Right lobe of liver (tissue), 6 donors: Measurements from ENCODE around the gene OR6N2. TPM values are rescaled to one million over a fixed set of nuclear protein-coding genes. Genes with fewer than 3 reads are reported as not detected.

Source experiments
- ATAC-seq, 4 donors: fragments of 200-7000 bp; cut with Tn5 transposase; one replicate each; pipeline ENCODE4 v1.9.1; 2020; ENCODE audit warnings: mild to moderate bottlenecking in 4 of 4, moderate library complexity in 4 of 4
- DNase-seq, 3 donors: peaks; one replicate each; pipeline ENCODE4 v3.0.0-alpha.2; 2020
- H3K27ac ChIP-seq, 3 donors: fragments of 200-600 bp; one replicate each; pipeline ENCODE4 v1.8.0; 2022
- H3K27me3 ChIP-seq, 2 donors: fragments of 200-600 bp; one replicate each; pipeline ENCODE4 v1.8.0; 2022
- H3K36me3 ChIP-seq, 4 donors: fragments of 200-600 bp; sonication (generic) in 1 of 4; one replicate each; pipeline versions ENCODE4 v1.5.1 to v1.8.0; 2017 to 2022; ENCODE audit warnings: control low read depth in 1 of 4
- H3K4me1 ChIP-seq, 4 donors: fragments of 200-600 bp; sonication (generic) in 1 of 4; one replicate each; pipeline versions ENCODE4 v1.5.1 to v1.8.0; 2017 to 2022; ENCODE audit warnings: control low read depth in 1 of 4
- H3K4me3 ChIP-seq, 3 donors: fragments of 200-600 bp; one replicate each; pipeline ENCODE4 v1.8.0; 2022
- H3K9me3 ChIP-seq, 4 donors: fragments of 200-600 bp; sonication (generic) in 1 of 4; one replicate each; pipeline versions ENCODE4 v1.5.1 to v1.8.0; 2017 to 2022; ENCODE audit warnings: control low read depth in 1 of 4
- POLR2A ChIP-seq: fragments of 450-650 bp; IDR thresholded peaks from one replicate; pipeline ENCODE4 v1.6.1; 2017; ENCODE audit warnings: antibody characterized with exemption, mild to moderate bottlenecking
- WGBS: methylation state at CpG from one replicate; pipeline ENCODE4 v1.1.6; 2018; ENCODE audit warnings: low coverage, low lambda C conversion rate; ENCODE audit not compliant: insufficient coverage; ENCODE audit errors: missing lambda C conversion rate; 5-methylcytosine and 5-hydroxymethylcytosine counted together
- intact Hi-C, 2 donors: fragments of 100-400 bp; cut with DNase I; formaldehyde crosslinking; loops; one replicate each; pipeline versions ENCODE4 v1.11.2 to v1.14.1; 2022
- long read RNA-seq: library from polyadenylated mRNA; unstranded; transcript quantifications from one replicate; pipeline ENCODE4 v2.0.0, GENCODE V29; 2019
- total RNA-seq, 6 experiments: library from RNA; depleted of rRNA in 2 of 6; stranded (reverse); fragments of >200 nt in 2 of 6; fragmentation: NEBNext Ultra II Directional in 3 of 6; extraction: Animal tissue kit (Norgen Biotek cat#: 25700) in 3 of 6; gene quantifications; one replicate each; pipeline versions ENCODE4 v1.1.0 to v1.2.4, GENCODE V29; 2016 to 2023
- TF ChIP-seq, protein P1 (sequence below), 4 donors: fragments of 200-600 bp in 3 of 4; fragments of 450-650 bp in 1 of 4; IDR thresholded peaks; one replicate each; pipeline versions ENCODE4 v1.5.1 to v1.8.0; 2016 to 2022; ENCODE audit warnings: antibody characterized with exemption in 4 of 4, mild to moderate bottlenecking in 2 of 4
- donor health status: DM: no; HTN: yes; CAD: no.
- donor health status: DM: no; HTN: no; CAD: no.
- donor health status: DM: no; HTN: no; CAD: no.
- donor health status: DM: no; HTN: yes; CAD: no.
- donor health status: DM: no; HTN: yes; CAD: no.

OR6N2 gene
- not detected for total RNA-seq
- long read RNA-seq: 0 reads

DNA sequence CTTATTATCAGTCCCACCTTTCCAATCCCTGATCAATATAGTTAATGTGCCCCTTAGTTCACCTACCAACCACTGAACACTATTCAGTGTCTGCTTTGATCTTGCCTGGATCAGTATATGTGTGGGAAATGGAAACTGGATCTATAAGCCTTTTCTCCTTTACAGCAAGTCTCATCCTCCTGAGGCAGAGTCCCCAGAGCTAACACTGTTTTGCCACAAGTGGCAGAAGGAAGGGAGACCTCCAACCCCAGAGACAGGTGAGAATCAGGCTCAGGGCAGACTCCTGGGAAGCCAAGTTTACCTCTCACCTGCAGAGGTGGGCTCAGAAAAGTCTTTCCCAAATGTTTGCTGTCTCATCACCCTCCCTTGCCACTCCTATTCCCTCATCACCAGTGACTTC lies at the start of gene OR6N2:
Gene OR6N2, minus strand, starts transcription at position 101 of the 400 bp plus-strand sequence. CDS start 3,569 bp downstream, outside the sequence.
- TF ChIP-seq POLR2A: no peak
- TF ChIP-seq, protein P1, sequence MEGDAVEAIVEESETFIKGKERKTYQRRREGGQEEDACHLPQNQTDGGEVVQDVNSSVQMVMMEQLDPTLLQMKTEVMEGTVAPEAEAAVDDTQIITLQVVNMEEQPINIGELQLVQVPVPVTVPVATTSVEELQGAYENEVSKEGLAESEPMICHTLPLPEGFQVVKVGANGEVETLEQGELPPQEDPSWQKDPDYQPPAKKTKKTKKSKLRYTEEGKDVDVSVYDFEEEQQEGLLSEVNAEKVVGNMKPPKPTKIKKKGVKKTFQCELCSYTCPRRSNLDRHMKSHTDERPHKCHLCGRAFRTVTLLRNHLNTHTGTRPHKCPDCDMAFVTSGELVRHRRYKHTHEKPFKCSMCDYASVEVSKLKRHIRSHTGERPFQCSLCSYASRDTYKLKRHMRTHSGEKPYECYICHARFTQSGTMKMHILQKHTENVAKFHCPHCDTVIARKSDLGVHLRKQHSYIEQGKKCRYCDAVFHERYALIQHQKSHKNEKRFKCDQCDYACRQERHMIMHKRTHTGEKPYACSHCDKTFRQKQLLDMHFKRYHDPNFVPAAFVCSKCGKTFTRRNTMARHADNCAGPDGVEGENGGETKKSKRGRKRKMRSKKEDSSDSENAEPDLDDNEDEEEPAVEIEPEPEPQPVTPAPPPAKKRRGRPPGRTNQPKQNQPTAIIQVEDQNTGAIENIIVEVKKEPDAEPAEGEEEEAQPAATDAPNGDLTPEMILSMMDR (IDR thresholded peaks at IDR 0.05): no peak
- no peak for ATAC-seq
- DNase-seq: no peak
- Histone ChIP-seq H3K36me3 (no peaks in the 10 kb centered on the region), H3K4me1 (no peaks in the 10 kb centered on the region), H3K9me3 (no peaks in the 10 kb centered on the region), H3K27me3 (no peaks in the 10 kb centered on the region), H3K27ac (no peak within 1 kb of the TSS), H3K4me3 (no peak within 1 kb of the TSS)
- intact Hi-C loops: no loop called here

DNA sequence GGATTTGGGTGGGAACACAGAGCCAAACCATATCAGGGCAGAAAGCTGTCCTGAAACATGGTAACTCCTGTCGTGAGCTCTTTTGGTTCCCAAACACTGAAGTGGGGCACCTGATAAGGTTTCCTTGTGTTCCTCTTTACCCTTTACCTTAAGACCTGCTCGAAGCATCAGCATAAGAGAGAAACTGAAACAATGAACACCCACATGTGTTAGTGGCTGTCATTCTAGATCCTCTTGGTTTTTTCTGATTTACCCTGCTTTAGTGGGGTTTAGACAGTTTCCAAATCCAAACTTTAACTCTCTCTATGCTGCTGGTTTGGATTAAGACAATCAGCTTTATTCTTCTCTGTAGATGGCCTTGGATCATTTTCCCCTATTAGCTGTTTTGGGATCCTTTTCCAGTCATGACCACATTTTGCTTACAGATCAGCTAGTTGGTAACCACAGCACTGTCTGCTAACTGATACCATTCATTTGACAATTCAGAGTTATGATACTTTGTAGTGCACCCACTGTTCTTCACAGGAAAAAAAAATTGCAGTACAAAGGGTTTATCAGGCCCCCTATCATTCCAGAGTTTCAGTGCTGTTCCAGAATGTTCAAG lies 49.2 kb upstream of the OR6N2 start:
- H3K9me3 ChIP-seq: no peaks in the 10 kb centered on the region
- H3K4me1 ChIP-seq: no peaks in the 10 kb centered on the region
- WGBS: 21% methylated on average over 2 of the region's 2 CpGs
- TF ChIP-seq, protein P1 (IDR thresholded peaks at IDR 0.05): no peak
- TF ChIP-seq POLR2A: no peak
- H3K27ac ChIP-seq: peak overlapping the region in 2 of 3 donors; percentile 26 to 38
- DNase-seq: no peak
- H3K27me3 ChIP-seq: no peaks in the 10 kb centered on the region
- intact Hi-C loops: no loop called here
- H3K36me3 ChIP-seq: no peaks in the 10 kb centered on the region
- no peak for ATAC-seq
- H3K4me3 ChIP-seq: no peak overlapping the region

- H3K4me1 ChIP-seq: no peaks in the 10 kb centered on the region
- no peak overlapping the region for H3K27ac ChIP-seq
- 57% methylated on average over 1 of the region's 1 CpG for WGBS
- TF ChIP-seq POLR2A: no peak
- TF ChIP-seq, protein P1 (IDR thresholded peaks at IDR 0.05): no peak
- H3K36me3 ChIP-seq: no peaks in the 10 kb centered on the region
- no peak for DNase-seq
- H3K9me3 ChIP-seq: no peaks in the 10 kb centered on the region
- no peak overlapping the region for H3K4me3 ChIP-seq
- no peaks in the 10 kb centered on the region for H3K27me3 ChIP-seq
- intact Hi-C loops: no loop called here
- ATAC-seq: no peak
Observed at GRCh38 chr1:158821723-158822122, 40.7 kb upstream of the OR6N2 start.

DNA sequence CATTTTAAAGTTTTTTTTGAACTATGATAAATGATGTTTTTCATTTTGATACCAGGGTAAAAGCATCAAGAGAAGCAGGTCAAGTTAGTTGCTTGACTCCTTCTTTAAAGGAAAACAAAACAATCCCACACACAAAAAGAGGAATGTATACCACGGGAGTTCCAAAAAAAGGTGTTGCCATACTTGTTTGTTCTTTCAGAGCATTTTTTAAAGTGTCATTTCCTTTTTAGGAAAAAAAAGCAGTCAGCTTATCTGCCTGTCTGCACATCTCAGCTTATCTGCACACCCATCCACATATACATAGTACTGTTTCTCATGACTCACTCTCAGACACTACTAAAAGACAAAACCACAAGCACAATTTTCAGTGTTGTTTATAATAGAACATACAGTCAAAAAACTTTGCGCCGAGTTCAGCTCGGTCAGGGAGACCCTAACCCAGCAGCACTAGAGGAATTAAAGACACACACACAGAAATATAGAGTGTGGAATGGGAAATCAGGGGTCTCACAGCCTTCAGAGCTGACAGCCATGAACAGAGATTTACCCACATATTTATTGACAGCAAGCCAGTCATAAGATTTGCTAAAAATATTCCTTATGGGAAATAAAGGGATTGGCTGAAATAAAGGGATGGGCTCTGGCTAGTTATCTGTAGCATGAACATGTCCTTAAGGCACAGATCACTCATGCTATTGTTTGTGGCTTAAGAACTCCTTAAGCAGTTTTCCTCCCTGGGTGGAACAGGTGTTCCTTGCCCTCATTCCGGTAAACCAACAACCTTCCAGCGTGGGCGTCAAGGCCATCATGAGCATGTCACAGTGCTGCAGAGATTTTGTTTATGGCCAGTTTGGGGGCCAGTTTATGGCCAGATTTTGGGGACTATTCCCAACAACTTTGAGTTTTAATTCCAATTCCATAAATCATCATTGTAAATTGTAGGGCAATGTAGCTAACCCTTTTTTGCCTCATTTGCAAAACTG lies 38.7 kb upstream of the OR6N2 start:
- no peaks in the 10 kb centered on the region for H3K4me1 ChIP-seq
- H3K36me3 ChIP-seq: no peaks in the 10 kb centered on the region
- no peak overlapping the region for H3K27ac ChIP-seq
- TF ChIP-seq, protein P1 (IDR thresholded peaks at IDR 0.05): no peak
- no peak for TF ChIP-seq POLR2A
- intact Hi-C loops: no loop called here
- H3K27me3 ChIP-seq: no peaks in the 10 kb centered on the region
- 19% methylated on average over 4 of the region's 7 CpGs for WGBS
- no peak overlapping the region for H3K4me3 ChIP-seq
- DNase-seq (no peak), ATAC-seq (peak in 3 of 4 donors; percentile 21 to 55 (median 49))
- H3K9me3 ChIP-seq: no peaks in the 10 kb centered on the region
